A673 (cell line): ENCODE data around the gene ZNF512B. TPM values are rescaled to one million over a fixed set of nuclear protein-coding genes. Genes with fewer than 3 reads are reported as not detected.

Source experiments
- BruUV-seq: library from RNA; stranded (reverse); fragments of 400-500 nt; replicated peaks from 2 replicates; lab custom pipeline; 2021; lab: Mats Ljungman, UMichigan
- CTCF ChIA-PET: fragments of 300-600 bp; sonication (Branson Sonifier 250); formaldehyde crosslinking; loops from one replicate; lab custom pipeline; 2022; ENCODE audit warnings: antibody characterized with exemption; lab: Charles Lee
- POLR2A ChIA-PET: fragments of 300-600 bp; sonication (Branson Sonifier 250); formaldehyde crosslinking; loops from one replicate; lab custom pipeline; 2022; ENCODE audit warnings: antibody characterized with exemption; ENCODE audit not compliant: low non-redundant PET; lab: Charles Lee
- DNase-seq: peaks from one replicate; pipeline ENCODE4 v3.0.0-alpha.2; 2015; ENCODE audit warnings: low spot score
- H3K27ac ChIP-seq: fragments of 200-600 bp; sonication (generic); 2 replicates; pipeline ENCODE4 v1.5.1; 2016; ENCODE audit warnings: mixed run types, low read depth, mild to moderate bottlenecking, mixed read lengths, antibody characterized with exemption, low read length; ENCODE audit not compliant: poor library complexity, severe bottlenecking
- H3K27me3 ChIP-seq: fragments of 200-600 bp; sonication (generic); replicated peaks from 2 replicates; pipeline ENCODE4 v1.6.1; 2017; ENCODE audit warnings: mixed run types, low read depth, mild to moderate bottlenecking, mixed read lengths, antibody characterized with exemption, low read length; ENCODE audit not compliant: insufficient read depth, poor library complexity
- H3K36me3 ChIP-seq: fragments of 200-600 bp; sonication (generic); 2 replicates; pipeline ENCODE4 v1.6.1; 2016; ENCODE audit warnings: mixed run types, mild to moderate bottlenecking, mixed read lengths, antibody characterized with exemption, low read length; ENCODE audit not compliant: insufficient read depth, poor library complexity, severe bottlenecking
- H3K4me1 ChIP-seq: fragments of 200-600 bp; sonication (generic); 2 replicates; pipeline ENCODE4 v1.6.1; 2017; ENCODE audit warnings: mixed run types, mild to moderate bottlenecking, mixed read lengths, antibody characterized with exemption, low read length; ENCODE audit not compliant: insufficient read depth, poor library complexity, severe bottlenecking
- H3K4me3 ChIP-seq: fragments of 200-600 bp; sonication (generic); 2 replicates; pipeline ENCODE4 v1.5.1; 2016; ENCODE audit warnings: low read depth, mixed run types, mild to moderate bottlenecking, mixed read lengths, low read length; ENCODE audit not compliant: poor library complexity, severe bottlenecking
- H3K9me3 ChIP-seq: fragments of 200-600 bp; sonication (generic); 2 replicates; pipeline ENCODE4 v1.6.1; 2016; ENCODE audit warnings: mixed run types, low read depth, mild to moderate bottlenecking, mixed read lengths, antibody characterized with exemption, low read length; ENCODE audit not compliant: poor library complexity, severe bottlenecking
- EZH2 ChIP-seq: fragments of 200-600 bp; sonication (generic); IDR thresholded peaks from 2 replicates; pipeline ENCODE4 v1.6.1; 2017; ENCODE audit warnings: borderline replicate concordance, low read depth, mild to moderate bottlenecking, mixed read lengths, antibody characterized with exemption, low read length; ENCODE audit not compliant: poor library complexity, severe bottlenecking
- intact Hi-C: fragments of 100-400 bp; cut with micrococcal nuclease; formaldehyde crosslinking; loops from one replicate; pipeline ENCODE4 v1.10.0; 2022; ENCODE audit not compliant: unreplicated experiment
- total RNA-seq: library from RNA; stranded (reverse); gene quantifications from 2 replicates; pipeline ENCODE4 v1.2.3, GENCODE V29; 2021
- TF ChIP-seq, protein P1 (sequence below): fragments of 300-800, 200-600 bp; sonication (generic); conservative IDR thresholded peaks from 2 replicates; pipeline ENCODE4 v1.5.1; 2017; ENCODE audit warnings: low read depth, mild to moderate bottlenecking, antibody characterized with exemption, low read length, moderate library complexity, mixed read lengths

Gene ZNF512B
- total RNA-seq, 1 experiment from 2014 or later, result 28.9 TPM

DNA sequence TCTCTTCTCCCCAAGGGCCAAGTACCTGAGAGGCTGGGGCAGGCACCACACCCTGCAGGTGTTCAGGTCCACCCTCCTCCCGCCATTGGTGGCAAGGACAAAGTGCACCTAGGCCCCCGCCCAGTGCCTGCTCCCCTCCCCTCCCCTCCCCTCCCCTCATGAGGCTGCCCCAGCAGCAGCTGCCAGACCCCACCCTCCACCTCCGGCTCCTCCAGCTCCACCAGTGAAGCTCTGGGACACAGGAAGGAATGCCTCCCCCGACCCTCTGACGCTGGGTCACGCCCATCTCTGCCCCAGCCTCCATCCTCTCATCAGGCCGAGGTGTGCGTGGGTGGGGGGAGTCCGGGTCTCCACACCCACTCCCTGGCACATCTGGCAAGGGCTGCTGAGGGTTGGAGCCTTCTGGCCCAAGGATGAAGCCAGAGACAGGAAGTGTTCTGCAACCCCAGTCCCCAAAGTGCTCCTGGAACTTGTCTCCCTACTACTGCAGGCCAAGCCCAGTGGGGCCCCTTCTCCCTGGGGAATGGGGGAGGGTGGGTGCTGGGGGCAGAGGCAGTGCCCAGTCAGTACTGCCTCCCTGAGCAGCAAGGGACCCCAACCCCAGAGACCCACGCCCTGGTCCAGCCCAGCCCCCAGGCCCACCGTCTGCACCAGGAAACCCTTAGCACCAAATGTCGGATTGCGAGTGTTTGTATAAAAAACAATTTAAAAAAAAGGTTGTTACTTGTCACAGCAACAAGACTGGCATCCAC lies 11.9 kb downstream of the ZNF512B start:
- peak; percentile 39 for DNase-seq
- intact Hi-C loops, result no loop called here
- H3K36me3 ChIP-seq, result peaks cover 12% of the 10 kb centered on the region
- no peak overlapping the region for H3K4me3 ChIP-seq
- H3K9me3 ChIP-seq, result no peaks in the 10 kb centered on the region
- ChIA-PET CTCF (no interaction called here), POLR2A (no interaction called here)
- peaks cover 12% of the 10 kb centered on the region for H3K4me1 ChIP-seq
- no TSS peak for BruUV-seq
- no peaks in the 10 kb centered on the region for H3K27me3 ChIP-seq
- TF ChIP-seq EZH2, result no peak
- TF ChIP-seq, protein P1, sequence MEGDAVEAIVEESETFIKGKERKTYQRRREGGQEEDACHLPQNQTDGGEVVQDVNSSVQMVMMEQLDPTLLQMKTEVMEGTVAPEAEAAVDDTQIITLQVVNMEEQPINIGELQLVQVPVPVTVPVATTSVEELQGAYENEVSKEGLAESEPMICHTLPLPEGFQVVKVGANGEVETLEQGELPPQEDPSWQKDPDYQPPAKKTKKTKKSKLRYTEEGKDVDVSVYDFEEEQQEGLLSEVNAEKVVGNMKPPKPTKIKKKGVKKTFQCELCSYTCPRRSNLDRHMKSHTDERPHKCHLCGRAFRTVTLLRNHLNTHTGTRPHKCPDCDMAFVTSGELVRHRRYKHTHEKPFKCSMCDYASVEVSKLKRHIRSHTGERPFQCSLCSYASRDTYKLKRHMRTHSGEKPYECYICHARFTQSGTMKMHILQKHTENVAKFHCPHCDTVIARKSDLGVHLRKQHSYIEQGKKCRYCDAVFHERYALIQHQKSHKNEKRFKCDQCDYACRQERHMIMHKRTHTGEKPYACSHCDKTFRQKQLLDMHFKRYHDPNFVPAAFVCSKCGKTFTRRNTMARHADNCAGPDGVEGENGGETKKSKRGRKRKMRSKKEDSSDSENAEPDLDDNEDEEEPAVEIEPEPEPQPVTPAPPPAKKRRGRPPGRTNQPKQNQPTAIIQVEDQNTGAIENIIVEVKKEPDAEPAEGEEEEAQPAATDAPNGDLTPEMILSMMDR, result no peak
- H3K27ac ChIP-seq, result no peak overlapping the region

DNA sequence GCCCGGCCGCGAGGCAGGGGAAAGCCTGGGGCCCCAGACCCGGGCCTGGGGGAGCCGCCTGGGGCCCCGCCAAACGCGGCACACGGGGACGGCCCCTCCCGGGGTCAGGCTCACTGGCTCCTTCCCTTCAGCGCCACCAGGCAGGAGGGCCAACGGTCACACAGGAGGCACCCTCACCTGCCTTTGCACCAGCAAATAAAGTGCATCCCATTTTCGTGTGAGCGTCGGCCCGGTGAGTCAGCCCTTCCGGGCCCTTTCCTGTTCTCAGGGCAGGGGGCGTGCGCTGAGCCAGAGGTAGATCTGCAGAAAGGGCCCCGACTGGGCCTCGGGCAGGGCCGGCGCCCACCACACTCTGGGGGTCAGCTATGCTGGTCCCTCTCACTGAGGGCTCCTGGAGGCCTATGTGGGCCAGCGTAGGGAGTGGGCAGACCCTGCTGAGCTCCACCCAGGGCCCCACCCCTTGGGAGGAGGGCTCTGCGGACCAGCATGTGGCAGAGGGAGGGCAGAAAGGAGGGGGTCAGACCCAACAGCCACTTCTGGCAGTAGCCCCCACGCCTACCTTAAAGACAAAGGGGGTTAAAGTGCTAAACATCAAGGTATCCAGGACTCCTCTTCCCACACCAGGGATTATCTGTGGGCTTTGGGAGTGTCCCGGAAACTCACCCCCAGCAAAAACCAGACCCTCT lies 12.6 kb downstream of the ZNF512B start:
- no peaks in the 10 kb centered on the region for H3K9me3 ChIP-seq
- CTCF ChIA-PET, result no interaction called here
- peak overlapping the region; percentile 87 for H3K4me3 ChIP-seq
- POLR2A ChIA-PET, result no interaction called here
- peaks cover 12% of the 10 kb centered on the region for H3K4me1 ChIP-seq
- DNase-seq, result peak; percentile 80
- H3K36me3 ChIP-seq, result peaks cover 6% of the 10 kb centered on the region
- intact Hi-C loops, result no loop called here
- H3K27ac ChIP-seq, result peak overlapping the region; percentile 71
- no peaks in the 10 kb centered on the region for H3K27me3 ChIP-seq
- TF ChIP-seq, protein P1, result 0 out of 2 replicates have a peak, but pooled peaks have one; percentile 10
- no peak for TF ChIP-seq EZH2
- BruUV-seq, result no TSS peak

DNA sequence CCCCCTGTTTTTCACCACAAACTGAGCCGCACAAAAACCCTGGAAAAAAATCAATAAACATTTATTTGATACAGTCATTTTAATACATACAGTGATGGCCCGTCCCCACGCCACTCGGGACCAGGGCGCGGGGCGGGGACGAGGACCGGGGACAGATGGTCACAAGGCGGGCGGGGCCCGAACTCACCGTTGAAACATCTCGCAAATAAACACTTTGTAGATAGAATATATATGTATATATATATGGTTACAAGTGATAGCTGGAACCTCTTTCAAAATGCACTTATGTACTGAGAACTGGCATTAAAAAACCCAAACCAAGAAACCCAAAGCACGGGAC lies 13.1 kb downstream of the ZNF512B start:
- CTCF ChIA-PET, result no interaction called here
- Histone ChIP-seq H3K9me3 (no peaks in the 10 kb centered on the region), H3K27me3 (no peaks in the 10 kb centered on the region), H3K4me1 (peaks cover 13% of the 10 kb centered on the region), H3K27ac (peak overlapping the region; percentile 71), H3K36me3 (peaks cover 2% of the 10 kb centered on the region), H3K4me3 (peak overlapping the region; percentile 87)
- intact Hi-C loops, result no loop called here
- POLR2A ChIA-PET, result no interaction called here
- no TSS peak for BruUV-seq
- TF ChIP-seq, protein P1, result no peak
- no peak for TF ChIP-seq EZH2
- no peak for DNase-seq
